Ishikawa (cell line): ENCODE results near the gene MAN2B2.

Experiments used
- CREB1 ChIP-seq: IDR thresholded peaks from 2 replicates; pipeline ENCODE4 v1.6.1; 2012; ENCODE audit warnings: low read depth
- RAD21 ChIP-seq: IDR thresholded peaks from 2 replicates; pipeline ENCODE4 v1.6.1; 2012; ENCODE audit warnings: low read depth
- REST ChIP-seq: IDR thresholded peaks from 2 replicates; pipeline ENCODE4 v1.6.1; 2012; ENCODE audit warnings: low read depth, mild to moderate bottlenecking
- TEAD4 ChIP-seq: IDR thresholded peaks from 2 replicates; pipeline ENCODE4 v1.6.1; 2012
- ZBTB7A ChIP-seq: IDR thresholded peaks from 2 replicates; pipeline ENCODE4 v1.6.1; 2012; ENCODE audit warnings: low read depth

DNA sequence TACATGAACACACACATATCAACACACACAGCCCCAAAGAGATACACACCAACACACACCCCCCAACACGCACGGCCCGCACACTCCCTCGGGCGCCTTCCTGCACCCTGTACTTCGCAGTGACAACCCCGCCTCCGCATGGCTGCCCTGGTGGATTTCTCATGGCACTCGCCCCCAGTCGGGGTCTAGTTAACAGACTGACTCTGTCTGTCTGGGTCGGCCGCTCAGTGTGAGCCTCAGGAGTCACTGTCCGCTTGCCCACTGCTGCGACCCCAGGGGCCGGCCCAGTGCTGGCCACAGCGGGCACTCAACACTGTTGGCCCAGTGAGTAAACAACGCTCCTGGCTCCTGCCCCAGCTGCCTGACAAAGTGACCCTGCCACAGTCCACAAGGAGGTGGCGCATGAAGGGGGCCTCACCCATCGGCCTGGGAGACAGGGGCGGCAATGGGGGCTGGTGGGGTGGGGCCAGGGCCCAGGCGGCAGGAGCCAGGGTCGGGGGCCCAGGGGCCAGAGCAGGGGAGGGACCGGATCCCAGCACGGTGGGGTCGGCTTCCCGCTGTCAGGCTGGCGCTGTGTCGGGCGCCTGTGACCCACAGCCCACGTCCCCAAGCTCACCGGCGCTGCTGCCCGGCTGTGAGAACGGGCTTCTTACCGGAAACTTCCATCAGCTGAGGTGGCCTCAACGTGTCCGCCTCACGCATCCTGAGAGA, 40.2 kb upstream of the MAN2B2 start:
- TF ChIP-seq RAD21: no peak
- TF ChIP-seq ZBTB7A: no peak
- TF ChIP-seq REST: no peak
- no peak for TF ChIP-seq TEAD4
- TF ChIP-seq CREB1: no peak
